ENCODE data around the gene SNX10.

Gene SNX10

DNA sequence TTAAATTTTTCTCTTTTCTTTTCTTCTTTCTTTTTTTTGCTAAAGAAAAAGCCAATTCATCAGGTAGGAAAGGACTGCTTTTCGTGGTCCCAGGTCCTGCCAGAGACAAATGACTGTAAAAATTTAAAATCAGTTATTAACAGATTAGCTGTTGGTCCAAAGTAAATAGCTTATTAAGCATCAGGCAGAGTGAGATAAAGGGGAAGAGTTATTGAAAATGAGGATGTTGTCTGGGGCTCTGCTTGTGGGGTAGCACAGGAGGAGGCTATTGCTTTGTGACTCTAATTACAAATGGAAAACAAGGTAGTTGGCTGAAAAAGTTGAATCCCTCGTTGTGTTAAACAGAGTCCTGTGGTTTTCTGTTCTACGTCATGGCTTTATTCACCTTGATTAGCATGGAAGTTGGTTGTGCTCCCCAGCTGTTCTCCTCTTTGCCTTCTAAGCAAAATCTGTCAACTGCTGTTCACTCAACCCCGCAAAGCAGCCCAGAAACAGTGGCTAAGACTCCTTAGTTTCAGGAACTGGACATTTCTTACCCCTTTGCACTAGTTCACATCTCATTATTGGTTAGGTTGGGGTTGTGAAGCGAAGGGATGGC, 128.9 kb downstream of the SNX10 start:
- no peak overlapping the region for H3K4me3 ChIP-seq (ENCODE audit: low read depth, low read length)
- TF ChIP-seq, protein P1, sequence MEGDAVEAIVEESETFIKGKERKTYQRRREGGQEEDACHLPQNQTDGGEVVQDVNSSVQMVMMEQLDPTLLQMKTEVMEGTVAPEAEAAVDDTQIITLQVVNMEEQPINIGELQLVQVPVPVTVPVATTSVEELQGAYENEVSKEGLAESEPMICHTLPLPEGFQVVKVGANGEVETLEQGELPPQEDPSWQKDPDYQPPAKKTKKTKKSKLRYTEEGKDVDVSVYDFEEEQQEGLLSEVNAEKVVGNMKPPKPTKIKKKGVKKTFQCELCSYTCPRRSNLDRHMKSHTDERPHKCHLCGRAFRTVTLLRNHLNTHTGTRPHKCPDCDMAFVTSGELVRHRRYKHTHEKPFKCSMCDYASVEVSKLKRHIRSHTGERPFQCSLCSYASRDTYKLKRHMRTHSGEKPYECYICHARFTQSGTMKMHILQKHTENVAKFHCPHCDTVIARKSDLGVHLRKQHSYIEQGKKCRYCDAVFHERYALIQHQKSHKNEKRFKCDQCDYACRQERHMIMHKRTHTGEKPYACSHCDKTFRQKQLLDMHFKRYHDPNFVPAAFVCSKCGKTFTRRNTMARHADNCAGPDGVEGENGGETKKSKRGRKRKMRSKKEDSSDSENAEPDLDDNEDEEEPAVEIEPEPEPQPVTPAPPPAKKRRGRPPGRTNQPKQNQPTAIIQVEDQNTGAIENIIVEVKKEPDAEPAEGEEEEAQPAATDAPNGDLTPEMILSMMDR (IDR thresholded peaks at IDR 0.05; ENCODE audit: borderline replicate concordance, insufficient read depth, low read depth, low read length) = no peak

DNA sequence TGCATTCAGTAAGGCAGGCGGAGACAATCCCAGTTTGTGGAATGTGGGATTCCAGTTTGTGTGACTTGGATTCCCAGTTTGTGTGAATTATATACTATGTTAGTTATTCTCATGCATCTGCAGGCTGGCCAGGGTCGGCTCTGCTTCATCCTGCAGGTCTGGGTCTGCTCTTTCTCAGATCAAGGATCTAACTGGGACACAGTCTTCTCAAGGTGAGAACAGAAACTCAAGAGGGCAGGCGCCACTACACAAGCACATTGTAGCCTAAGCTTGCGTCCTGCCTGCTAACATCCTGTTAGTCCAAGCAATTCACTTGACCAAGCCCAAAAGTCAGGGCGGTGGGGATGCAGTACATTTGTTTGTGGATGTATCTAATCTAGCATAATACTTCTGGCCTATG, 131.1 kb downstream of the SNX10 start:
- H3K4me3 ChIP-seq (ENCODE audit: low read depth, low read length) = no peak overlapping the region
- TF ChIP-seq, protein P1 (IDR thresholded peaks at IDR 0.05; ENCODE audit: borderline replicate concordance, insufficient read depth, low read depth, low read length) = no peak

DNA sequence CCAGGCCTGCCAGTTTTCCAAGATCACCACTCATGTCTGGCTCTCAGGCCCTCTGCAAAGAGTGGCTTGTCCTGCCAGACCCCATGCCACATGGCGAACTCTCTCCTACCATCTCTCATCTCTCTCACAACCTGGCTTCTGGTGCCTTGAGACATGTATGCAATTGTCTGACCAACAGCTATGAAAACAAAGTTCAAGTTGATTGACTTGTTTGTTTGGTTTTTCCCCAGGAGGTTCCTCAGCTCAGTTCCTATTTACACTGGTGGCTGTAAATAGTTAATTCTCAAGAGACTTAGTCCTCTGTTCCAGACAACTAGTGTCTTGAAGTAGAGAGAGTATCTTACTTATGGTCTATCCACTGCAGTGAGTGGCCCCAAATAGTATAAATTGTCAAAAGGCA, 131.8 kb downstream of the SNX10 start:
- TF ChIP-seq, protein P1 (IDR thresholded peaks at IDR 0.05; ENCODE audit: borderline replicate concordance, insufficient read depth, low read depth, low read length) = no peak
- H3K4me3 ChIP-seq (ENCODE audit: low read depth, low read length) = no peak overlapping the region
